HG03354 (cell line): Measurements from ENCODE around the gene JPH3.
"Not testable (repeated sequence)": the region's sequence is repeated elsewhere in the genome, so short reads cannot be mapped to it uniquely, and the experiment has no call there.

Source experiments
- ATAC-seq: cut with Tn5 transposase; IDR thresholded peaks from one replicate; pipeline ENCODE4 v1.9.1; 2021; ENCODE audit warnings: mild to moderate bottlenecking; ENCODE audit not compliant: unreplicated experiment, poor library complexity, severe bottlenecking

Gene JPH3

DNA sequence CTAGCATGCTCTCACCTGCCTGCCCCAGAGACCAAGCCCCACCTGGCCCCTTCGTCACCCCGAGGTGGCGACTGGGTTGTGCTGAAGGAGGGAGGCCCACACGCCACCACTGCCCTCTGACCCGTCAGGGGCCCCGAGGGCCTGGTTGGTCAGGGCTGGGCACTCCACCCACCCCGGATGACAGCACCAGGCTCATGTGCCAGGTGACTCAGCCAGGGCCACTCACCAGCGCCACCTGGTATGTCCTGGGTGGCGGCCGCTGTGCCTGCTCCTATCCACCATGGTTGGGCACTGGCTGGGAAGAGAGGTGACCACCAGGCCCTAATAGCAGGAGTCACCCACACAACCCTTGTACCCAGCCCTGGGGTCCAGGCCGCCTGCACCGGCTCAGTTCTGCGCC is 68.9 kb downstream of the JPH3 start:
- no peak for ATAC-seq

DNA sequence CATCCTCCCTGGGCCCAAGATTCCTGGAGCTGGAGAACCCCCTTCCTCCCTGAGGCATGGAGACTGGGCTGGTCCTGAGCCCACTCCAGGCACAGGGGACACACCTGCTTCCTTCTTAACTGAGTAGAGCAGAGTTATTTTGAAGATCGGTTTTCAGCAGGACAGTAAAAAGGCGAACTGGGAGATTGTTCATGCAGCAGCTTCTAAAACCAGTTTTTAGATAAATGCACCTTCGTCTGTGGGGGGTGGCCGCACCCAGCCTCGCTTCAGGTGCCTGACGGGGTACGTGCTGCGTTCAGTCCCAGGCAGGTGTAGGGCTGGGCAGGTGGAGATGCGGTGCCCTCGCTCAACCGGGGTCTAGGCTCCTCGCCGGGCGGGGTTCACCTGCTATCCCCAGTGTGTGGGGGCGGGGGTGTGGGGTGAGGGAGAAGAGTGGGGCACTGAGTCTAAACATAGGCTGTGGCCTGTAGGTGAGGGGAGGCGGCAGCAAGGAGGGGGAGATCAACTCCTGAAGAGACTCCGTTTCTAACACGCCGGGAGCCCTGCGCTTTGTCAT is 69.5 kb downstream of the JPH3 start:
- ATAC-seq, result no peak

GRCh38 chr16:87674419-87674818 is 72.1 kb downstream of the JPH3 start:
- ATAC-seq, result no peak

- no peak for ATAC-seq
Measured at GRCh38 chr16:87675111-87675719, 72.9 kb downstream of the JPH3 start.

- no peak for ATAC-seq
Measured at GRCh38 chr16:87677830-87678229, 75.5 kb downstream of the JPH3 start.

DNA sequence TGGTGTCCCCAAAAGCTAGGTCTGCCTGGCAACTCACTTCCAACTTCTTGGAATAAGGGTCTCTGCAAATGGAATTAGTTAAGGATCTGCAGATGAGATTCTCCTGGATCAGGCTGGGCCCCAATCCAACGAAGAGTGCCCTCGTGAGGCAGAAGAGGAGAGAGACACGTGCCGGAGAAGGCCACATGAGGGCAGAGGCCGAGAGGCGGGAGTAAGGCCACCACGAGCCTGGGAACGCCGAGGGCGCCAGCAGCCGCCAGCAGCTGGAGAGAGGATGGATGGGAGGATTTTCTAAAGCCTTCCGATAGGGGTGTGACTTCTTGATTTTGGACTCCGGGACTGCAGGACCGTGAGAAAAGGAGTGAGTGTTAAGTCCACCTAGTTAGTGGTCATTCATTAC is 76.3 kb downstream of the JPH3 start:
- ATAC-seq, result no peak

DNA sequence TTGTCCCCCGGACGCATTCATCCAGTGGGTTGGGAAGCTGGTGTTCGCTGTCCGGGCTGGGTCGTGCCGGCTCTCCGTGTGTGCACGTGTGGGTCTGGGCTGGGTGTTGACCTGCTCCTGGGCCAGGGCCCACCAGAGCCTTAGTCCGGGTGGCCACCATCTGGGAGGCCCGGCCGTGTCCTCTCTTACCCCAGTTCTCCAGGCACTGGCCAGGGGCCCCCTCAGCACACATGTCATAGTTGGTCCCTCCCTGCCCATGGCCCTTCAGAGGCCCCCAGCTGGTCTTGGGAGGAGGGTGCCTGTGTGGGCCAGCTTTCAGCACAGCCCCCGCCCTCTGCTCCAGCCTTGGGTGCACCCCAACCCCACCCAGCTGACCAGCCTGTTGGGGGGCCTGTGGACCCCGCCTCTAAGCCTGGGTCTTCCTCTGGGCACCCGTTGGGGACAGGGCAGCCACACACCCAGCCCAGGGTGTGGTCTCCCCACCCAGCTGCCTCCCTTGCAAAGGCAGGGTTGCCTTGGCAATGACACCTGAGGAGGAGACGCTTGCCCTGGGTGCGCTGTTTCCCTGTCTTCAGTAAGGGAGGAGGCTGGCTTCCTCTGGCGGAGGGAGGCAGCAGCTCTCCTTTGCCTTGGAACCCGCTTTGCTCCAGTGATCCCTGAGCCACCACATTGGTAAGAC is 77.4 kb downstream of the JPH3 start:
- ATAC-seq, result no peak

DNA sequence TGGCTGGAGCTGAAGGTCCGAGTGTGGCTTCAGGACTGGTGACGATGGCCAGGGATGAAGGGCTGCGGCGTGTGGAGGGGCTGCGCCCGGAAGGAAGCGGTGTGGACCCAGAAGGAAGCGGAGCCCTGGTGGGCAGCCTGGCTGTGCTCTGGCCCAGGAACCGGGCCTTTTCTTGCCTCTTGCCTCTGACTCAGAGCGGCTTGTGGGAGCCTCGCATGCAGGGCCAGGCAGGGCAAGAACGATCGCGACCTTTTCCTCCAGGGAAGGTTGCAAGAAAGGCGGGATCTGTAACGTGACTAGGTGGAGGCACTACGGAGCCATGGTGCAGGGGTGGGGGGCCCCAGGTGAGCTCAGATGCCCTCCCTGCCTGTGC is 78.0 kb downstream of the JPH3 start:
- no peak for ATAC-seq

DNA sequence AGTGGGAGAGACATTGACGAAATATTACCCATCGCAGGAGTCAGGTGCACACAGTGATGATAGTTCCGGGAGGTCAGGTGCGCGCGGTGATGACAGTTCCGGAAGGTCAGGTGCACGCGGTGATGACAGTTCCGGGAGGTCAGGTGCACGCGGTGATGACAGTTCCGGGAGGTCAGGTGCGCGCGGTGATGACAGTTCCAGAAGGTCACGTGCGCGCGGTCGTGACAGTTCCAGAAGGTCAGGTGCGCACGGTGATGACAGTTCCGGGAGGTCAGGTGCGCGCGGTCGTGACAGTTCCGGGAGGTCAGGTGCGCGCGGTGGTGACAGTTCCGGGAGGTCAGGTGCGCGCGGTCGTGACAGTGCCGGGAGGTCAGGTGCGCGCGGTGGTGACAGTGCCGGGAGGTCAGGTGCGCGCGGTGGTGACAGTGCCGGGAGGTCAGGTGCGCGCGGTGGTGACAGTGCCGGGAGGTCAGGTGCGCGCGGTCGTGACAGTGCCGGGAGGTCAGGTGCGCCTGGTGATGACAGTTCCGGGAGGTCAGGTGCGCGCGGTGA is 78.8 kb downstream of the JPH3 start:
- ATAC-seq, result not testable (repeated sequence)

- no peak for ATAC-seq
Measured at GRCh38 chr16:87681981-87682570, 79.8 kb downstream of the JPH3 start.

DNA sequence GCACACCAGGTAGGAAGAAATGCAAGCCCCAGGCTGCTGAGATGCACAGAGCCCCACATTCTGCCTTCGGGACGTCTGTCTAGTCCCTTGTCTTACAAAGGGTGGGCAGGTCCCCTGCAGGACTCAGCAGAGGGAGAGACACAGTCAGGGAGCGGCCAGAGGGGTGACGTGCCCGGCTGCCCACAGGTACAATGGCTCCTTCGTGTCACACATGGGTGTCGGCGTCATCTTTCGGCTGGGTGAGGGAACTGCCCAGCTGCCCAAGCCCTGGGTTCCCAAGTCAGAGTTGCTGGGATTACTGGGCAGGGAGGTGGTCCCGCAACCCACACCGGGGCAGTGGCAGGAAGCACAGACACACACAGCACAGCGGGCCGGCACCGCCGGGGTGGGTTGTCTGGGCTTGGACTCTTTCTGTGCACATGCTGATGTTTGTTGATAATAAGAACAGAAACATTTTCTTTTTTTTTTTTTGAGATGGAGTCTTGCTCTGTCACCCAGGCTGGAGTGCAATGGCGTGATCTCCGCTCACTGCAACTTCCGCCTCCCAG is 80.6 kb downstream of the JPH3 start:
- ATAC-seq, result no peak

GRCh38 chr16:87684106-87684677 is 81.9 kb downstream of the JPH3 start:
- ATAC-seq, result no peak

DNA sequence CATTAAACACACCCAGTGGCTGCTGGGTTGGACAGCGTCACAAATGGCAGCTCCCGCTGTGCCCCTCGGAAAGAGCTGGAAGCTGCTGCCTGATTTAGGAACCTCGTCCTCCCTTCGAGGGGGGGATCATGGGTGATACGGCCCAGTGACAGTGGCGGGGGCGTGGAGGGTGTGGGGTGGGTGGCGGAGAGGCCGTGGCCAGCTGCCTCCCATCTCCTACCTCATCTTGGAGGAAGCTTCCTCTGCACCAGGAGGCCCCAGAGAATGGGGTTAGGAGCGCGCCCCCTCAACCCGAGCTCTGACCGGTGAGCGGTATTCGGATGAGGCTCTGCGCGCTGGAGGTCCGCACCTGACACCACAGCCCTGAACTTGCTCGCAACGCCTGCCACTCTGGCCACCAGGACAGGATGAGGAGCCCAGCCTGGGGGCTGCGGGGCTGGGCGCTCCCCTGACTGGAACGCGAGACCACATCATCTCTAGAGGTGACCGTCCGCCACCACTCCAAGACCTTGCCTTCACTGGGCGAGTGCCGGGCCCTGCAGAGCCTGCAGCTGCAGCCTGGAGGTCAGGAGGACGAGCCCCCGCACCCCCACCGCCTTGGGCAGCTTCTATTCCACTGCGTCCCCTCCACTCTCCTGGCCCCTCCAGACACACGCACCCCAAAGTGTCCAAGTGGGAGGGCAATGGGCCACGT is 82.5 kb downstream of the JPH3 start:
- ATAC-seq, result no peak

- ATAC-seq, result no peak
Measured at GRCh38 chr16:87685405-87685755, 83.1 kb downstream of the JPH3 start.

- ATAC-seq, result no peak
Measured at GRCh38 chr16:87685766-87686165, 83.5 kb downstream of the JPH3 start.

GRCh38 chr16:87686697-87687096 is 84.4 kb downstream of the JPH3 start:
- ATAC-seq, result no peak

DNA sequence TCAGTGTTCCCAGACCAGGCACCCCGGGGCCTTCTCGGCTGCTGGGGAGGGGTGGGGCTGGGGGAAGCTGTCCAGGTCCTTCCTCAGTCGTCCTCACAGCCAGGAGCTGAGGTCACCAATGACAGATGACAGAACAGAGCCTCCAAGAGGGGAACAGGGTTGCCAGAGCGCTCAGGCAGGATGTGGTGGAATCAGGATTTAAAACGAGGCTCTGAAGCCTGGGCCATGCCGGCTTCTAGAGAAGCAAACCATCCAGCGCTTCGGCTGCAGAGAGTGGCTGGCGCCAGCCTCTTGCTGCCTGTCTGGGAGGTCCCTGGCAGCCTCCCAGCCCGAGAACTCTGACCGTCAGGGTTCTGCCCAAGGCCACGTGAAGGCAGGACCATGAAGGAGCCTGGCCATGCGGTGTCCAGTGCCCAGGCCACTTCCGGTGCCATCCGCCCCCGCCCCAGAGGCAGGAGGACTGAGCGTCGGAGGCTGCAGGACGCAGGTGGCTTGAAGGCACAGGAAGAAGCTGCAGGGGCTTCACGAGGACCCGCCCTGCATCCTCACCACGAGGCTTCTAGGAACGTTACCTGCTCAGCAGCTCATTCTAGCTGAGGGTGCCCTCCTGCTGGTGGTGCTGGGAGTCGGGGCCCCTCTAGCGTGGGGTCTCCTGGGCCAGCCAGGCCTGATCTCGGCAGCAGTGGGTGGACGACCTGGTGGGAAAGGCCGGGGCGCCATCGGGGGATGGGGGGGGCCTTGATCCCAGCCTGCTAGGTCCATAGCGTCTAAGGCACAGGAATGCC is 85.0 kb downstream of the JPH3 start:
- no peak for ATAC-seq

- ATAC-seq, result no peak
Measured at GRCh38 chr16:87687998-87688529, 85.8 kb downstream of the JPH3 start.
